CD4-positive, alpha-beta T cell treated with Interleukin-2 at 100 ng/mL for 4 hours (primary cell): ENCODE data around the gene ZNF385C.
A peak's percentile ranks its signal among the peaks of the same experiment; 100 is the strongest.

Experiments used
- DNase-seq: peaks from one replicate; pipeline ENCODE4 v3.0.0-alpha.2; 2020; ENCODE audit warnings: low spot score

Gene ZNF385C

DNA sequence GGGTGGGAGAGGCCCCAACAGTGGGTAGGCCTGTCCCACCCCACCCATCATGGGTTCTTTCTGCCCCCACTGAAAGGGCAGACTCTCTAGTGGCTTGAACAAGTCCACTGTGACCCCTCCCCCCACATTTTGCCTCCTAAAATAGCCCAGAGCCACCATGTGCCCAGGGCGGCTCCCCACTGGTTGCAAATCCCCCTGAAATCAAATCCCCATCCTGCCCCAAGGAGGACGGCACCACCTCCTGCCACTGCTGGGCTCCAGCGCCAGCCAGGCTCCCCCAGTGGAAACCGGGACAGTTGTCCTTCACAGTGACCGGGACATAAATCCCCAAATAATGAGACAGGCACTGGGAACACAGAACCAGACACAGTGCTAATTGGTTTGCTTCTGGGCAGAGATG, 20.5 kb downstream of the ZNF385C start:
- DNase-seq = no peak

DNA sequence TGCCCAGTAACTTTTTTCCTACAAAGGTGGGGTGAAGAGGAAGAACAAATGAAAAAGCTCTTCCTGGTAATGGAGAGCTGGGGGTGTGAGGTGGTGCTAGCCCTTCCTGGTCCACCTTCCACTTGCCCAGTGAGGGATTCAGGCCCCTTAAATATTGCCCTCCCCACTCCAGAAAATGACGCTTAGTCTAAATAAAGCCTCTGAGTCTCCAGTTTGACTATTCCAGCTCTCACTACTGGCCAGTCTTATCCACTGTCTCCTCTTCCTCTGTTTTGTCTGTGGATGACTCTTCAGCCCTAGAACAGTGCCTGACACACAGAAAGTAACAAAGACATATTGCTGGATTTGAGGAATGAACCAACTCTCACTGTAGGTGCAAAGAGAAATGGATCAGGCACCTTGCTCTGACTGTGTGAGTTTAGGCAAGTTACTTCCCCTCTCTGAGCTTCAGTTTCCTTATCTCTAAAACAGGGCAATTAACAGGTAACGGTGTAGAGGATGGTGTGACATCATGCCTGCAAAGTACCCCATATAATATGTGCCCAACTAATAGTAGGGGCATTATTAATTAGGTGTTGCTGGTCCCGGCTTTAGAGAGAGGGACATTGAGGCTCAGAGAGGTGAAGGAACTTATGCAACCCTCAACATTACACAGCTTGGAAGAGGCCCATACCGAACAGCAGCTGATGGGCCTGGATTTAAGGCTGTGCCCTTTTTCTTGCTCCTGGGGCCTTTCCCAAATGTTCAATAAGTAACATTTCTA, 21.3 kb downstream of the ZNF385C start:
- DNase-seq = no peak

DNA sequence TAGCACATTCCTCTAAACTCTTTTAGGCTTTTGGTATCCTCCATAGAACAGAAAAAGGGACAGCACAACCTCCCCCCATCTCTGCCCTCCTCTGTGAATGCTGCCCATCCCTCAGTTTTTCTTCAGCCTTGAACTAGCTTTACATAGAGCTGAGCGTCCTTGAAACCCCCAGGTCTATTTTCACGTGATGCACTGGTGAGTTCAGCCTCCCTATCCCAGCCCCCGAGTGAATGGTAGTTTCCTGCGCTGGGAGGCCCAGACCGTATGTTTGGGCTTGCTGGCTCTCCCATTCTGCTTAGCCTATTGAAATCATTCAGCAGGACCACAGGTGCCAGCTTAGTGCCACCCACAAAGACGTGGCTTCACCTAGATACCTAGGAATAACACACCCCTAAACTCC, 22.5 kb downstream of the ZNF385C start:
- no peak for DNase-seq

DNA sequence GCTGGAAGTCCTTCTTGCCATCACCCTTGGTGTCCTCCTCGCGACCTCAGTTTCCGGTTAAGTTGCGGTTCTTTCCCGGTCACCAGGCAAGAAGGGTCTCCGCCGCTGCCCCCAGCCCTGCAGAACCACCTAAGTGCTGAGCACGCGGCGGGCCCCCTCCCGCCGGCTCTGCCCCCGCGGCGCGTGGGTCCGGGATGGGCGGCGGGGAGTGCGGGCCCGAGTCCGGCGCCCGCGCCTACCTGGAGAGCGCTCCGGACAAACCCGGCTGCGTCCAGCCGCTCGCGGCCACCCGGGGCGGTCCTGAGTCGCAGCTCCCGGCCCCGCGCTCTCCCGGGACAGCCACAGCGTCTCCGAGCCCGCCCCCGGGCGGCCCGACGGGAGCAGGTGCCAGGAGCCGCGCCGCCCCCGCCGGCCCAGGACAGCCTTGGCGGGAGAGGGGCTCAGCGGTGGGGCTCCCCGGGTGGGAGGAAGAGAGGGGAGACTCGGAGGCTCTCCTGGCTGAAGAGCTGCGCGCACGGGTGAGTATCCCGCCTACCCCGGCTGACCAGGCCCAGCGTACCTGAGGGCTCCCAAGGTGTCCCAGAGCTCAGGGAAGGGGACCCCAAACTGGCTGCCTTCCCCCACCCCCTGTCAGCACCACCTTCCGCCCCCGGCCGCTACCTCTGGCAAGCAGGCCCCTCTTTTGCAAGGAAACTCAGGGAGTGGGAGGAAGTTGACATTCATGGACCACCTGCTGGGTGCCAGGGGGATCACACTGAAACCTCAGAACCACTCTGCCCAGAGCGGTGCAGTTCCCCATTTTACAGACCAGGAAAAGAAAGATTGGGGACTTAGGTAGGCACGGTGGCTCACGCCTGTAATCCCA, 25.7 kb downstream of the ZNF385C start:
- DNase-seq = no peak

DNA sequence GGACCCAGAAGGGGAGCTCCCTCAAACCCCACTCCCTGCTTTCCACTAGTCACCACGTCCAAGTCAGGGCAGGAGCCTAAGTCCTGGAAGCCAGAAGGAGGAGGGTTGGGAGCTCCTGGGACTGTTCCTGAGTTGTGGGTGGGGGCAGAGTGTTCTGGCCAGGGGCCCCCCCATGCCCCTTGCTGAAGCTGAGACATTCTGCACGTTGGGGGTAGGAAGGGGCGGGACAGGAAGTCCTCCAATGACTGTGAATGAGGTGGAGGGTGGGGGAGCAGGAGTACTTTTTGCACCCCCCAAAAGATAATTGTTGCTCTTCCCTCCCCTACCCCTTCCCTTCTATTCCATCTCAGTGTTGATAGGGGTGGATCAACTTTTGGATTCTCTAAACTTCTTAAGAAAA, 26.5 kb downstream of the ZNF385C start:
- DNase-seq = no peak

DNA sequence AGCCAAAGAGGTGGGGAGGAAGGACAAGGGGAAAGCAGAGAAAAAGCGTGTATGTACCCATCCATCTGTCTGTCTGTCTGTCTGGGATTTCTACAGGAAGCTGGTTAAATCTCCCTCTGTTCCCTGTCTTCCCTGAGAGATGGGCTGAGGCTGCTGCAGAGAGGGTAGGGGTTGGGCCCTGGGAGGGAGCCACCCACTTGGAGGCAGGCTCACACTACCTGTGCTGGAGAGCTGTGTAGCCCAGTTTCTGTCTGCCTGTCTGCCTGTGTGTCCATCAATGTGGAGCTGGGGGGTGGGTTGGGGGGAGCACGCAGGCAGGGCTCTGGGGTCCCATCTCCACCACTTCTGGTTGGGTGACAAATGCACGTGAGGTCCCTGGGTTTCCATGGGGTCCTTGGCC, 29.3 kb downstream of the ZNF385C start:
- DNase-seq = no peak

DNA sequence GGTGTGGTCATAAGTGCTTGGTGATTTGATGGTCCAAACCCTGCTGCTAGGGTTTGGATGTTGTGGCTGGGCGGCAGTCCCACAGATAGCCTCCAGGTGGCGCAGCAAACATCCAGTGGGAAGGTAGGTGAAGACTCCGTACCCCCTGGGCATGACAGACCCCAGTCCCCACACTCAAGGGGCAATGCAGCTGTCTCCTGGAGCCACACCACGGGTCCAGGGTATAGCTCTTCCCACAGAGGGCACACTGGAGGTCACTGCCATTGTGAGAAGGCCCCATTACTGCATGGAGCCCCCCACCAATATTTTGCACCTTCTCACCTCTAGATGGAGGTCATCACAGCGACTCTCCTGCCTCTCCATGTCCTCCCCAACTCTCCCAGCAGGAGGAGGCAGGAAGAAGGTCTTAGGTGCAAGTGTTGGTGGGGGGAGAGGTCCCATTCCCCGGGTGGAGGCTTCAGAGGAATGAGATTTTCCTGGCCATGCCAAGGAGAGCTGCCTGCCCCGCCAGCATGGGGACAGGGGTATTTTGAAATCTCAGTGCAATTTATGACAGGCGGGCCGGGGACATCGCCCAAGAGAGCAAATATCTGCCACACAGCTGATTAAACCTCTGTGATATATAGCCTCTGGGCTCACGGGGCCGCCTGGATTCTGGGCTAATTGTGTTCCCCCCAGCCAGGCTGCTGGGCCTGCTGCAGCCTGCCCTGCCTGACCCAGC, 30.7 kb downstream of the ZNF385C start:
- peak; percentile 76 for DNase-seq

DNA sequence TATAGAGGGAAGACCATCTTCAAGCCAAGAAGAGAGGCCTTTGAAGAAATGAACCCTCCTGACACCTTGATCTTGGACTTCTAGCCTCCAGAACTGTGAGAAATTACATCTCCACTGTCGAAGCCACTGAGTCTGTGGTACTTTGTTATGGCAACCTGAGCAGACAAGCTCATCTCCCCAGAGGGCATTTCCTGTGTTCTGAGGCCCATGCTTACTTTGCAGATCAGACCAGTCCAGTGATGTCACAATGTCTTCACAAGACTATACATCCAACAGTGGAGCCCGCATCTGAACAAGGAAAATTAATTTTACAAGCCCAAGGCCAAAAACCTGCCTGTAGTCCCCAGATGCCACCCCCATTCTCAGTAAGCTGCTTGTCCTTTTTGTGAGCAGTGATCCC, 33.1 kb downstream of the ZNF385C start:
- no peak for DNase-seq

DNA sequence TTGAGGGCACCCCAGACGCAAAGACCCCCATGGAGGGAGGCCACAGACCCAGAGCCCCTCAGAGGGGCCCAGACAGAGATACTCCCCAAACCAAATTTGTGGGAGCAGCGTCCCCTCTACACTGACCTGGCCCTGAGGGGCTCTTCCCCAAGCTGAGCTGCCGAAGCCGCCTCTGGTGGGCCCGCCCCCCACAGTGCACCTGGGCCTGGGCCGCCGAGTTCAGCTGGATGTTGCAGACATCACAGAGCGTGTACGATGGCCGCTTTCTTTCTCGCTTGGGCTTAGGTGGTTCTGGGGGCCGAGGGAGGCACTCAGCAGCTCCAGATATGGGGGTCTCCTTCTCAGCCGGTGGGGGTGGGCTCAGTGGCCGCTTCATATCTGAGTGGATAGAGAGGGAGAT, 35.6 kb downstream of the ZNF385C start:
- no peak for DNase-seq

DNA sequence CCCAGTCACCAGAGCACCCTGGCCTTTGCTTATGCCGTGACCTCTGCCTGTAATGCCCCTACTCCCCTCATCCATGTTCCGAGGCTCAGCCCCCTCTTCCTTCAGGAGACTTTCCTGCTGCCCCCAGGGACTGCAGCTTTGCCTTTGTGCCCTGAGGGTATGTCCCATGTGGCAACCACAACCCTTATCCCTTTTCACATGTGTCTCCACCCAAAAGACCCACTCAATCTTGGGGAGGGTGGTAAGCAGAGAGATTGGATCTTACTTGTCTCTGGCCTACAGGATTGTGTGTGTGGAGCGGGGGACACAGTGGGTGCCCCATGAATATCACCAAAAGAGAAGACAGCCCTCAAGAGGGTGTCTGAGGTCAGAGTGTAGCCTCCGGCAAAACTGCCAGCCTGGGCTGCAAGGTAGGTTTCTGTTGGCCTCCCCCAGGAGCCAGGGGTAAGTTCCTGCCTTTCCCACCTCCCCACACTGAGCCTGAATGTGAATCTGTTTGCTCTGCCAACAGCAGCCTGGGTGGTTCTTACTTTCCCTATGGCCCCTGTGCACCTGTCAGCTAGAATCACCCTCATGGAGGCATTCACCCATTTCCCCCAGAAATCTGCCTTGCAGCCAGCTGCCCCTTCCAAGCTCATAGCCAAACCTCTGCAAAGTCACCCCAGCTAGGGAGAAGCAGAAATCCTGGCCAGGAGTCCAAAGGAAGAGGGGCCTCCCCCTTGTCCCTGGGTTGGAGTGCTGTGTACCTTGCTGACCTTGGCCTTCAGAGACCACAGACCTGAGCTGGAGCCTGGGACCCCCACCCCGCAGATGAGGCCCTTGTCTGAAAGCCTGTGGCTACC, 36.4 kb downstream of the ZNF385C start:
- no peak for DNase-seq

DNA sequence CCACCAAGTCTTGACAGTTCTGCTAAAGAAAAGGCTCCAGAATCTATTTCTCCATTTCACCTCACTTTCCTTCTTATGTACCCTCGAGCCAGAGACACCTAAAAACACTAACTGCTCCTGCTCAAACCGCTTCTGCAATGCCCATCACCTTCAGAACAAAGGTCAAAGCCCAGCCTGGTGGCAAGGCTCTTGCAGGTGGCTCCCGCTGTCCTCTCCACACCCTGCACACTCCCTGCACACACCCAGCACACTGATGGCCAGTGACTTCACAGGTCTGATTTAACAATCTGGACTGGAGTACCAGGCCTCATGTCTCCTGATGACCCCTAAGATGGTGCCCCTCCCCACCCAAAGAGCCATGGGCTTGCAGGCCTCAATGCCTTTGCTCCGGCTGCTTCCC, 38.0 kb downstream of the ZNF385C start:
- DNase-seq = no peak

DNA sequence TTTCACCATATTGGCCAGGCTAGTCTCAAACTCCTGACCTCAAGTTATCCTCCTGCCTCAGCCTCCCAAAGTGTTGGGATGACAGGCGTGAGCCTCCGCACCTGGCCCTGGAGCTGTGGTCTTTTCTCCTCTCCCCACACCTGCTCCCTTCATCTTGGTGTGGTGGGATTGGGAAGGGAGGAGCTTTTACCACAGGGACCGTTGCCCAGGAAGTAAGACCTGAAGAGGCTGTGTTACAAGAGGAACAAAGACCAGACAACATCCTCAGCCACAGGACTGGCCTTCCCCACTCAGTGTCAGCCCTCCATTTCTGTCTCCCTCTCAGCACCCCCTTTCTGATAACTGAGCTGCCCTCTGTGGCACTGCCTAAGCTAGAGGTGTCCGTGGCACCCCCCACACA, 38.5 kb downstream of the ZNF385C start:
- DNase-seq = no peak

DNA sequence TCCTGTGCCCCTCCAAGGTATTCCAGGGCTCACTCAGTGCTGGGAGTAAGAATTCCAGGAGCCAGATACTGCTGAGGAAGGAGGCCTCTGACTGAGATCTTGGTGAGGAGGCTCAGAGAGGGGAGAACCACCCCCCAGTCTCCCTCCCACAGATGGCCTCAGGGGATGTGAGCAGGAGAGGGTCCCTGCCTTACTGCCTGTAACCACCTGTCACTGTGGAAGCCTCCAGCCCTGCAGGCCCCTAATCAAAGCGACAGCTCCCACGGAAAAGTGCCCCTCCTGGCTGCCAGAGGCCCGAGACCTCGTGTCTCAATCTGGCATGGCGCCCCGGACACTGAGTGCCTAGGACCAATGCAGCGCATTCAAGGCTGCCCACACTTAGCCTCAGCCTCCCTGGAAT, 40.2 kb downstream of the ZNF385C start:
- no peak for DNase-seq

DNA sequence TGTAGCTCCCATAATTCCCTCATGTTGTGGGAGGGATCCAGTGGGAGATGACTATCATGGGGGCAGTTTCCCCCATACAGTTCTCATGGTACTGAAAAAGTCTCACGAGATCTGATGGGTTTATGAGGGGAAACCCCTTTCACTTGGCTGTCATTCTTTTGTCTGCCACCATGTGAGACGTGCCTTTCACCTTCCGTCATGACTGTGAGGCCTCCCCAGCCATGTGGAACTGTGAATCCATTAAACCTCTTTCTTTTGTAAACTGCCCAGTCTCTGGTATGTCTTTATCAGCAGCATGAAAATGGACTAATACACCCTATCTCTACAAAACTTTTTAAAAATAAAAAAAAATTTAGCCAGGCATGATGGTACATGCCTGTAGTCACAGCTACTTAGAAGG, 41.6 kb downstream of the ZNF385C start:
- no peak for DNase-seq

DNA sequence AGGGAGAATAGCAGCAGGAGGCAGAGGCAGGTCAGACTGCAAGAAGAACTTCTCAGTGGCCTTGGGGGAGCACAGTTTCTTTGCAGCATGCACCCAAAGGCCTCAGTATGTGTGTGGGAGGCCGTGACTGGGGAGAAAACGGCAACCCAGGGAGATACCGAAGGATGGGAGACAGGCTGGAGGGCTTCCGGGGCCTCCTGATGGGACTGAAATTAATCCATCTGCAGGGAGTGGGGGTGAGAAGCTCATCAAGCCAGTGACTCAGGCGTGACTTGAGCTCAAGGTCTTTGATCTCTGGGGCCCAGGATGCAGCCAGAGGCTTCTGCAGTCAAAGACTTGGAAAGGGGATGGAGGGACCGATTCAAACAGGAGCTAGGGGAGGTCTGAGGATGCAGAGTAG, 42.8 kb downstream of the ZNF385C start:
- DNase-seq = no peak

DNA sequence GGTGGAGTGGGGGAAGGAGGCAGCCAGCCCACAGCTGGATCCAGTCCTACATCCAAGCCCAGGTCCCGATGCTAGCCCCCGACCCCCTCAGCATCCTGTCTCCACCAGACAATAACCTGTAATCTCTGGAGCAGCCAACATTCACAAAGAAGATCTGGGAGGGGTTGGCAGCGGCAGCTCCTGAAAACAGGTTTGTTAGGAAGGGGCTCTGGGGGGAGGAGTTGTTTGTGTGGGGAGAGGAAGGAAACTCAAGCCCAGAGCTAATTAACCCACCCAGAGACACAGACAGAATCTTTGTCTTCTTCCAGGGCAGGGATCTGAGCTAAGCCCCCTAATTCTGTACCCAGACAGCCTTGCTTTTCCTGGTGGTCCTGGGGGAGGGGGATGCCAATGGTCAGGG, 43.2 kb downstream of the ZNF385C start:
- DNase-seq = no peak

DNA sequence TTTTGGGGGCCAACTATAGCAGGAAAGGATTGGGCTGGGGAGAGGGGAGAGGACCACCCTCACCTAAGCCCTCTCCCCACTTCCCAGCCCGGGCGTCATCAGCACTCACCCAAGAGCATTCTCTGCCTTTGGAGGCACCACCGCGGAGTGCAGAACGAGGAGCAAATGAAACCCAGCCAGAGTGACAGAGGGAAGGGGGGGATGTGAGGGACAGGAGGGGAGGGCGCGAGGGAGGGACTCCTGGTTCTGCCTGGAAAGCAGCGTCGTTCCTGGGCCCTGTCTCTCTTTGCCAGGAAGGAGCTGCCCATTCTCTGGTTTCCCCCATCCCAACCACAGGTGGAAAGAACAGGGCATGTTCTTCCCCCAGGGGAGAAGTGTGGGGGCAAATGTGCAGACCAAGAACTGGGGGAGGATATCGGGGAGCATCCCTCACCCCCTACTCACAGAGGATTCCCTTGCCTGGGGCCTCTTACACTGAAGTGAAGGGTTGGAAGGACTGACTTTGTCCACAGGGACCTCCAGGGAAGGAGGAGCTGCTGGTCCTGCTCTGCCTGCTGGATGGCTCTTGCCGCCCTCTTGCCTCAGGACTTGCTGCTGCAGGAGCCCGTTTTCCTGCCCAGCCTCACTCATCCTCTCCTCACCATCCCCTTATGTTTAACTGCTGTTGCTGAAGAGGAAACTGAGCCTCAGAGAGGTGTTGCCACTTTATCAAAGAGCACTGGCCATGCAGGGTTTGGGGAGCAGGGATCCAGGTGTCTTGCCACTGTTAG, 44.4 kb downstream of the ZNF385C start:
- DNase-seq = no peak

DNA sequence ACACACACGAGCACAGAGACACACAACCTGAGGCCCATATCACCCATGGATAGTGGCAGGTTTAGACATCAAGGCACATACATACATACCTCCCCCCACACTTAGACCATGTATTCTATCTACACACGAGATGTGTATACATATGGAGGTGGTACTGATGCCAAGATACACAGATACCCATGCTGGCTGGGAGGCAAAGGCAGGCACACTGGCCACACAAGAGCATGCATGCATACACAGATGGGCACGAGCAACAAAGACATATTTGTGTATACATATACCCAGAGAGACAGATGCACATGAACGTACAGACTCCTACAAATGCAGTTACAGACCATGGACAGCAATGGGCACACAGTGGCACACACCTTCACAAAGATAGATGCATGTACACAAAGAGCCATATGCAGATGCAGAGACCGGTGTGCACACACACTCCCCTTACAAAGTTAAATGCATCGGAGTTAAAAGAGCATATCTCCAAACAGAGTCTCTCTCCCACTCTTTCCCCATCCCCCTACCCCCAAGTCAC, 45.9 kb downstream of the ZNF385C start:
- DNase-seq = no peak

DNA sequence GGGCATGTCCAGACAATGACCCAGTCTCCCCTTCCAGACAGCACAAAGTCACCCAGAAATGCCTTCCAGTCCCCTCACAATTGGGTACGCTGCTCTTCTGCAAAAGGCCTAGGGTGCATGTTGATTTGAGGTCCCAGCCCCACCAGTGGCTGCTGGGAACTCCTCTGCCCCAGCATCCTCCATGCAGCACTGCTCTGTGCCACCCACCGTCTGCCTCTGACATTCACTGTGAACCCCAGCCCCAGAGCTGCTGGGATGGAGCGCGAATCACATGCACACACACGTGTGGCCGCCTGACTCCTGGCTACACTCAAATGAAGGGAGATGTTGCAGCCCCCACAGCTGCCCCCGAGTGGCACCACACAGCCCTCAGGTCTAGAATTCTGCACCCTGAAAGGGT, 46.6 kb downstream of the ZNF385C start:
- DNase-seq = no peak

DNA sequence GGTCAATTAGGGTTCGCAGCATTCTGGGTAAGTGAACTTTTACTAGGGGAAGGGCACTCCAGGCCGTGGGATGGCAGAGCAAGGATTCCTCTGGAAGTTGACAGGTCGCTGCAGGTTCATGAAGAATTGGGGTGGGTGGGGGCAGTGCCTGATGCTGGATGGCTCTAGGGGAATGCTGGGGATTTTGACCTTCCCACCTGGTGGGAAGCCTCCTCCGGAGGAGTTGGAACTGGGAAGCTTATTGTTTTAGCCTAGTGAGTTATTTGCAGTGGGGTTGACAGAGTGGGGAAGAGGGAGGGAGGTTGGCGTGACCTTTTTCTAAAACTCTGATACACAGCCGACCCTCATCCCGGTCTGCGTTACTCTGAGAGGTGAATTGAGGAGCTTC, 47.3 kb downstream of the ZNF385C start:
- DNase-seq = no peak
